DMS 273 (cell line): Measurements from ENCODE around the gene CXCR2.

Experiments used
- DNase-seq: peaks from one replicate; lab custom pipeline; 2025; ENCODE audit not compliant: unreplicated experiment; lab: John Stamatoyannopoulos, UW

The CXCR2 gene

GRCh38 chr2:218180467-218181114, 54.8 kb downstream of the CXCR2 start:
- DNase-seq: no peak

- no peak for DNase-seq
Observed at GRCh38 chr2:218184331-218184730, 58.5 kb downstream of the CXCR2 start.

GRCh38 chr2:218186355-218186766, 60.5 kb downstream of the CXCR2 start:
- DNase-seq: peak; percentile 83
